AG10803 (cell line): ENCODE data around the gene CAMSAP3.

ENCODE experiments used
- DNase-seq: peaks from one replicate; pipeline ENCODE4 v3.0.0; 2010; ENCODE audit warnings: low read depth
- H3K4me3 ChIP-seq: 2 replicates; pipeline ENCODE4 v1.5.1; 2011; ENCODE audit warnings: mild to moderate bottlenecking, low read length, control low read depth
- CTCF ChIP-seq: conservative IDR thresholded peaks from 2 replicates; pipeline ENCODE4 v1.5.1; 2011; ENCODE audit warnings: mild to moderate bottlenecking, low read length, control low read depth, inconsistent platforms

CAMSAP3 gene

GRCh38 chr19:7578127-7578526 lies 17.5 kb upstream of the CAMSAP3 start:
- H3K4me3 ChIP-seq = no peak overlapping the region
- no peak for DNase-seq
- no peak for TF ChIP-seq CTCF

GRCh38 chr19:7579182-7579581 lies 16.5 kb upstream of the CAMSAP3 start:
- no peak overlapping the region for H3K4me3 ChIP-seq
- DNase-seq = no peak
- no peak for TF ChIP-seq CTCF

- DNase-seq = no peak
- no peak overlapping the region for H3K4me3 ChIP-seq
- no peak for TF ChIP-seq CTCF
Measured at GRCh38 chr19:7582446-7582845, 13.2 kb upstream of the CAMSAP3 start.

- H3K4me3 ChIP-seq = no peak overlapping the region
- no peak for TF ChIP-seq CTCF
- DNase-seq = no peak
Measured at GRCh38 chr19:7589822-7590221, 5.8 kb upstream of the CAMSAP3 start.

- DNase-seq = no peak
- TF ChIP-seq CTCF = no peak
- no peak overlapping the region for H3K4me3 ChIP-seq
Measured at GRCh38 chr19:7590256-7590655, 5.4 kb upstream of the CAMSAP3 start.

- DNase-seq = no peak
- TF ChIP-seq CTCF = no peak
- H3K4me3 ChIP-seq = no peak overlapping the region
Measured at GRCh38 chr19:7596211-7596937, 711 bp downstream of the CAMSAP3 start.

- no peak overlapping the region for H3K4me3 ChIP-seq
- TF ChIP-seq CTCF = no peak
- no peak for DNase-seq
Measured at GRCh38 chr19:7597689-7598088, 2.0 kb downstream of the CAMSAP3 start.
